ENCODE data around the gene USP5.

DNA sequence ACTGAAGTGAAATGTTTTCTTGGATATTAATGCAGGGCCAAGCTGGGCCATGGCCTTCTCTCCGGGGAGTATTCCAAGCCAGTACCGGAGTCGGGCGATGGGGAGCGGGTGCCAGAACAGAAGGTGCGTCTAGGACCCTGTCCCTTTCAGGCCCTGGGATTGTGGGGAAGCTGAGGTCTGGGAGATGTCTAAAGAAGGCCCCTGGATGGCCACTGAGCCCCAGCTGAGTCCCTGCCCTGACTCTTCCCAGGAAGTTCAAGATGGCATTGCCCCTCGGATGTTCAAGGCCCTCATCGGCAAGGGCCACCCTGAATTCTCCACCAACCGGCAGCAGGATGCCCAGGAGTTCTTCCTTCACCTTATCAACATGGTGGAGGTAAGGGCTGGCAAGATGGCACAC is 8.2 kb downstream of the USP5 start:
- TF ChIP-seq EZH2 (IDR thresholded peaks at IDR 0.05) (no peak), CEBPB (IDR thresholded peaks at IDR 0.05; ENCODE audit: low read depth) (no peak), EZH2phosphoT487 (IDR thresholded peaks at IDR 0.05; ENCODE audit: borderline replicate concordance) (no peak), POLR2A (IDR thresholded peaks at IDR 0.05; ENCODE audit: borderline replicate concordance, extremely low read depth, insufficient read depth, insufficient read length) (no peak), RAD21 (IDR thresholded peaks at IDR 0.05; ENCODE audit: low read depth) (no peak), ATF3 (IDR thresholded peaks at IDR 0.05) (no peak), SRF (IDR thresholded peaks at IDR 0.05; ENCODE audit: low read depth) (no peak), REST (IDR thresholded peaks at IDR 0.05; ENCODE audit: low read depth) (no peak), MAX (IDR thresholded peaks at IDR 0.05) (no peak), FOSL1 (IDR thresholded peaks at IDR 0.05; ENCODE audit: low read depth) (no peak)
- TF ChIP-seq, protein P1, sequence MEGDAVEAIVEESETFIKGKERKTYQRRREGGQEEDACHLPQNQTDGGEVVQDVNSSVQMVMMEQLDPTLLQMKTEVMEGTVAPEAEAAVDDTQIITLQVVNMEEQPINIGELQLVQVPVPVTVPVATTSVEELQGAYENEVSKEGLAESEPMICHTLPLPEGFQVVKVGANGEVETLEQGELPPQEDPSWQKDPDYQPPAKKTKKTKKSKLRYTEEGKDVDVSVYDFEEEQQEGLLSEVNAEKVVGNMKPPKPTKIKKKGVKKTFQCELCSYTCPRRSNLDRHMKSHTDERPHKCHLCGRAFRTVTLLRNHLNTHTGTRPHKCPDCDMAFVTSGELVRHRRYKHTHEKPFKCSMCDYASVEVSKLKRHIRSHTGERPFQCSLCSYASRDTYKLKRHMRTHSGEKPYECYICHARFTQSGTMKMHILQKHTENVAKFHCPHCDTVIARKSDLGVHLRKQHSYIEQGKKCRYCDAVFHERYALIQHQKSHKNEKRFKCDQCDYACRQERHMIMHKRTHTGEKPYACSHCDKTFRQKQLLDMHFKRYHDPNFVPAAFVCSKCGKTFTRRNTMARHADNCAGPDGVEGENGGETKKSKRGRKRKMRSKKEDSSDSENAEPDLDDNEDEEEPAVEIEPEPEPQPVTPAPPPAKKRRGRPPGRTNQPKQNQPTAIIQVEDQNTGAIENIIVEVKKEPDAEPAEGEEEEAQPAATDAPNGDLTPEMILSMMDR (IDR thresholded peaks at IDR 0.05 in 2 of 3, conservative IDR thresholded peaks at IDR 0.05 in 1 of 3; ENCODE audit: borderline replicate concordance in 1 of 3, insufficient read depth in 1 of 3, low read depth in 2 of 3, low read length in 2 of 3), result no peak
